Measurements from ENCODE around the gene ZNF277. TPM values are rescaled to one million over a fixed set of nuclear protein-coding genes. Genes with fewer than 3 reads are reported as not detected.

The ZNF277 gene
- total and polyA plus RNA-seq, 2 donors (not counting 3 experiments of a cell fraction or from before 2014, with no cell fraction given): 7.8 to 22.6 TPM

DNA sequence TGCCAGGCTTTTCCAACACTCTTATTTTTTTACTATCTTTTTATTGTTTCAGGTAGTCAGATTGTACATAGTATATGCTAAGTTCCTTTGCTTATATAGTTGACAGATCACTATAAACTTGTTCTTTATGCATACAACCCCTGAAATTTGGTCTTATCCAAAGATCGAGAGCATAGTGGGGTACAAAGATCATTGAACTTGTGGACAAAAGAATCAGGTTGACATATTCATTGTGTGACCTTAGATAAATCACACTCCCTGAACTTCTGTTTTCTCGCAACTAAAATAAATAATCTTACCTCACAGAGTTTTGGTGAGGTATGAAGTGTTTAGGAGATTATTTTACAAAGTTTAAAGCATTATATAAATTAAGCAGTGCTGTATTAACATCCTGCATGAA, 22.1 kb downstream of the ZNF277 start:
- intact Hi-C loops (cut with micrococcal nuclease): no loop called here
- Histone ChIP-seq H3K9me3 (replicated peaks; ENCODE audit: control insufficient read depth, insufficient read depth, low read length) (no peaks in the 10 kb centered on the region), H3K79me2 (ENCODE audit: control insufficient read depth, insufficient read depth, low read length) (peaks cover 5% of the 10 kb centered on the region), H2AFZ (ENCODE audit: low read depth, low read length) (no peak overlapping the region), H3K27ac (ENCODE audit: insufficient read depth, low read depth, low read length) (no peak overlapping the region), H3K27me3 (ENCODE audit: control insufficient read depth in 2 of 2, insufficient read depth in 2 of 2, low read length in 2 of 2) (no peaks in the 10 kb centered on the region), H3K4me1 (ENCODE audit: control insufficient read depth, extremely low read depth, insufficient read depth, low read length) (peaks cover 10% of the 10 kb centered on the region), H3K4me2 (ENCODE audit: insufficient read depth, low read length) (no peak overlapping the region), H3K4me3 (replicated peaks in 1 of 3; ENCODE audit: insufficient read depth in 1 of 3, low read depth in 1 of 3, low read length in 3 of 3) (no peak overlapping the region), H4K20me1 (replicated peaks; ENCODE audit: control insufficient read depth, extremely low read depth, insufficient read depth, low read length) (peaks cover 3% of the 10 kb centered on the region), H3K9ac (replicated peaks; ENCODE audit: extremely low read depth, insufficient read depth, low read length) (no peak overlapping the region), H3K9me1 (replicated peaks; ENCODE audit: control insufficient read depth, extremely low read depth, insufficient read depth, low read length) (no peaks in the 10 kb centered on the region), H3K36me3 (ENCODE audit: control insufficient read depth in 2 of 2, extremely low read depth in 1 of 2, insufficient read depth in 2 of 2, low read length in 2 of 2) (no peaks in the 10 kb centered on the region)
- BruUV-seq (replicated peaks): no TSS peak
- CTCF ChIA-PET: no interaction called here
- dilution Hi-C loops (cut with MboI; ENCODE audit: extremely low pct_ligation_motif_present, low sequenced_read_pairs): no loop called here
- no peak for TF ChIP-seq POLR2AphosphoS5 (IDR thresholded peaks at IDR 0.05; ENCODE audit: insufficient read depth, low read depth, low read length)
- no peak for TF ChIP-seq JUN (IDR thresholded peaks at IDR 0.05; ENCODE audit: borderline replicate concordance, insufficient read depth, insufficient read length, low read depth)
- TF ChIP-seq FOS (IDR thresholded peaks at IDR 0.05; ENCODE audit: borderline replicate concordance, insufficient read depth, low read length): no peak
- TF ChIP-seq, protein P1, sequence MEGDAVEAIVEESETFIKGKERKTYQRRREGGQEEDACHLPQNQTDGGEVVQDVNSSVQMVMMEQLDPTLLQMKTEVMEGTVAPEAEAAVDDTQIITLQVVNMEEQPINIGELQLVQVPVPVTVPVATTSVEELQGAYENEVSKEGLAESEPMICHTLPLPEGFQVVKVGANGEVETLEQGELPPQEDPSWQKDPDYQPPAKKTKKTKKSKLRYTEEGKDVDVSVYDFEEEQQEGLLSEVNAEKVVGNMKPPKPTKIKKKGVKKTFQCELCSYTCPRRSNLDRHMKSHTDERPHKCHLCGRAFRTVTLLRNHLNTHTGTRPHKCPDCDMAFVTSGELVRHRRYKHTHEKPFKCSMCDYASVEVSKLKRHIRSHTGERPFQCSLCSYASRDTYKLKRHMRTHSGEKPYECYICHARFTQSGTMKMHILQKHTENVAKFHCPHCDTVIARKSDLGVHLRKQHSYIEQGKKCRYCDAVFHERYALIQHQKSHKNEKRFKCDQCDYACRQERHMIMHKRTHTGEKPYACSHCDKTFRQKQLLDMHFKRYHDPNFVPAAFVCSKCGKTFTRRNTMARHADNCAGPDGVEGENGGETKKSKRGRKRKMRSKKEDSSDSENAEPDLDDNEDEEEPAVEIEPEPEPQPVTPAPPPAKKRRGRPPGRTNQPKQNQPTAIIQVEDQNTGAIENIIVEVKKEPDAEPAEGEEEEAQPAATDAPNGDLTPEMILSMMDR (IDR thresholded peaks at IDR 0.05; ENCODE audit: extremely low read depth in 1 of 2, insufficient read depth in 1 of 2, low read depth in 1 of 2, low read length in 2 of 2): no peak
- DNase-seq (ENCODE audit: low read depth, low spot score) (no peak), FAIRE-seq (no peak)
- POLR2A ChIA-PET: no interaction called here

DNA sequence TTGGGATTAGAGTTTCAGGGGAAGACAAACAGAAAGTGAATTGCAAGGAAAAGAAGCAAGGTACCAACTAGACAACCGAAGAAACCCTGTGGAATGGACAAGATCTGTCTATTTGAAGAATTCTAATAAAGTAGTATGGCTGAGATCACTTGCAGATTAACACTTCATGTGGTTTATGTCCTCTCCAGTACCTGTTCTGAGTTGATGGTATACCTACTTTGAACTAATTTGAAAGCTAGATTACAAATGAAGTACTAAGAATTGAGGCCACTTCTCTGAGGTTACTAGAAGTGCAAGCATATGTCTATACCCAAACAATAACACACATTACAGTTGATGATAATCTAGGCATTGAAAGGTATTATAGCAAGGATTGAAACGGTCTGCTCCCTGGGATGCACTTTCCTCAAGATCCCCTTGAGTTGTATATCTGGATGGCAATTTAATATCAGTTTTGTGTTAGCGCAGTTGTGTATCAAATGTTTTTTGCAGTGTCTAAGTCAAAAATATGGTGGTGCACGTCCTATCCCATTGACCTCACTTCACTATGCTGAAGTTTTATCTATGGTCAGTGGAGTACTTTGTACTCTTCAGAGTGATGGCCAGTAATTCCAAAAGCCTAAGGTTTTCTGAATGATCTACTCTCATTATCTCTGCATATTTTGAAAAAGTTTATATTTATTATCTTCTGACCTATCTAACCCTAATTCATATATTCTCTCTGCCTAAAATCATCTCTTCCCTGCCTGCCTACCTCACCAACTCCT, 25.9 kb downstream of the ZNF277 start:
- no peak overlapping the region for H3K9ac ChIP-seq (replicated peaks; ENCODE audit: extremely low read depth, insufficient read depth, low read length)
- DNase-seq (ENCODE audit: low read depth, low spot score) (no peak), FAIRE-seq (no peak)
- H3K4me1 ChIP-seq (ENCODE audit: control insufficient read depth, extremely low read depth, insufficient read depth, low read length): no peaks in the 10 kb centered on the region
- H2AFZ ChIP-seq (ENCODE audit: low read depth, low read length): no peak overlapping the region
- CTCF ChIA-PET: no interaction called here
- no peaks in the 10 kb centered on the region for H3K27me3 ChIP-seq (ENCODE audit: control insufficient read depth in 2 of 2, insufficient read depth in 2 of 2, low read length in 2 of 2)
- H3K36me3 ChIP-seq (ENCODE audit: control insufficient read depth in 2 of 2, extremely low read depth in 1 of 2, insufficient read depth in 2 of 2, low read length in 2 of 2): no peaks in the 10 kb centered on the region
- peaks cover 4% of the 10 kb centered on the region for H3K79me2 ChIP-seq (ENCODE audit: control insufficient read depth, insufficient read depth, low read length)
- H3K27ac ChIP-seq (ENCODE audit: insufficient read depth, low read depth, low read length): no peak overlapping the region
- H3K4me2 ChIP-seq (ENCODE audit: insufficient read depth, low read length): no peak overlapping the region
- H3K9me1 ChIP-seq (replicated peaks; ENCODE audit: control insufficient read depth, extremely low read depth, insufficient read depth, low read length): no peaks in the 10 kb centered on the region
- H4K20me1 ChIP-seq (replicated peaks; ENCODE audit: control insufficient read depth, extremely low read depth, insufficient read depth, low read length): no peaks in the 10 kb centered on the region
- no peak overlapping the region for H3K4me3 ChIP-seq (replicated peaks in 1 of 3; ENCODE audit: insufficient read depth in 1 of 3, low read depth in 1 of 3, low read length in 3 of 3)
- intact Hi-C loops (cut with micrococcal nuclease) (no loop called here), dilution Hi-C loops (cut with MboI; ENCODE audit: extremely low pct_ligation_motif_present, low sequenced_read_pairs) (no loop called here)
- BruUV-seq (replicated peaks): no TSS peak
- no peaks in the 10 kb centered on the region for H3K9me3 ChIP-seq (replicated peaks; ENCODE audit: control insufficient read depth, insufficient read depth, low read length)
- POLR2A ChIA-PET: no interaction called here
- TF ChIP-seq MYC (IDR thresholded peaks at IDR 0.05; ENCODE audit: low read depth, low read length) (no peak), FOS (IDR thresholded peaks at IDR 0.05; ENCODE audit: borderline replicate concordance, insufficient read depth, low read length) (no peak), JUN (IDR thresholded peaks at IDR 0.05; ENCODE audit: borderline replicate concordance, insufficient read depth, insufficient read length, low read depth) (no peak), POLR2A (IDR thresholded peaks at IDR 0.05; ENCODE audit: low read depth, low read length) (no peak), EZH2 (IDR thresholded peaks at IDR 0.05; ENCODE audit: borderline replicate concordance, low read depth, low read length, severe bottlenecking) (no peak), POLR2AphosphoS5 (IDR thresholded peaks at IDR 0.05; ENCODE audit: insufficient read depth, low read depth, low read length) (no peak), GATA2 (IDR thresholded peaks at IDR 0.05; ENCODE audit: insufficient read depth, insufficient read length, low read depth, low read length) (no peak)
- TF ChIP-seq, protein P2, sequence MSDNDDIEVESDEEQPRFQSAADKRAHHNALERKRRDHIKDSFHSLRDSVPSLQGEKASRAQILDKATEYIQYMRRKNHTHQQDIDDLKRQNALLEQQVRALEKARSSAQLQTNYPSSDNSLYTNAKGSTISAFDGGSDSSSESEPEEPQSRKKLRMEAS (IDR thresholded peaks at IDR 0.05; ENCODE audit: insufficient read depth, insufficient read length): no peak
- TF ChIP-seq, protein P1 (IDR thresholded peaks at IDR 0.05; ENCODE audit: extremely low read depth in 1 of 2, insufficient read depth in 1 of 2, low read depth in 1 of 2, low read length in 2 of 2): no peak

Data from endothelial cell of umbilical vein (primary cell).